B cell (primary cell): ENCODE data around the gene EXOC3. TPM values are rescaled to one million over a fixed set of nuclear protein-coding genes. Genes with fewer than 3 reads are reported as not detected.
A peak's percentile ranks its signal among the peaks of the same experiment; 100 is the strongest.

ENCODE experiments used
- ATAC-seq: fragments of 200-7000 bp; cut with Tn5 transposase; one replicate; pipeline ENCODE4 v1.10.0; 2021; ENCODE audit warnings: low read depth, mild to moderate bottlenecking, moderate number of reproducible peaks, moderate library complexity
- CTCF ChIA-PET: fragments of 350-600 bp; sonication (Branson Sonifier 250); formaldehyde crosslinking; loops from one replicate; lab custom pipeline; 2021; ENCODE audit warnings: antibody characterized with exemption, inconsistent platforms; lab: Charles Lee
- POLR2A ChIA-PET: fragments of 350-600 bp; sonication (Branson Sonifier 250); formaldehyde crosslinking; loops from one replicate; lab custom pipeline; 2021; ENCODE audit warnings: antibody characterized with exemption; lab: Charles Lee
- DNase-seq: peaks from one replicate; pipeline ENCODE4 v3.0.0; 2013
- H2AFZ ChIP-seq: 2 replicates; pipeline ENCODE4 v1.6.1; 2012; ENCODE audit warnings: mild to moderate bottlenecking, low read depth, low read length; ENCODE audit not compliant: insufficient read depth, poor library complexity, severe bottlenecking
- H3K27ac ChIP-seq, 2 donors: 1 replicate in 1 of 2; 2 replicates in 1 of 2; pipeline ENCODE4 v1.5.1; 2012 to 2013; ENCODE audit warnings: low read length in 2 of 2, mild to moderate bottlenecking in 2 of 2, moderate library complexity in 1 of 2
- H3K27me3 ChIP-seq, 4 experiments: fragments of 200-600 bp in 1 of 4; sonication (generic) in 1 of 4; replicated peaks in 1 of 4; 1 replicate in 2 of 4; 2 replicates in 2 of 4; pipeline versions ENCODE4 v1.6.1 to v1.7.0; 2013 to 2016; ENCODE audit warnings: low read length in 3 of 4, mild to moderate bottlenecking in 2 of 4, mixed read lengths in 1 of 4, moderate library complexity in 1 of 4; ENCODE audit not compliant: insufficient read depth in 4 of 4, control insufficient read depth in 3 of 4; ENCODE audit errors: control extremely low read depth in 1 of 4
- H3K36me3 ChIP-seq, 2 experiments: replicated peaks in 1 of 2; 1 replicate in 1 of 2; 2 replicates in 1 of 2; pipeline versions ENCODE4 v1.6.1 to v1.7.1; 2013; ENCODE audit warnings: low read length in 1 of 2; ENCODE audit not compliant: insufficient read depth in 2 of 2, control insufficient read depth in 1 of 2; ENCODE audit errors: control extremely low read depth in 1 of 2, extremely low read depth in 1 of 2
- H3K4me1 ChIP-seq, 2 donors: fragments of 200-600 bp in 1 of 2; sonication (generic) in 1 of 2; 1 replicate in 1 of 2; 2 replicates in 1 of 2; pipeline versions ENCODE4 v1.5.1 to v1.6.1; 2013 to 2017; ENCODE audit warnings: low read length in 2 of 2; ENCODE audit not compliant: control insufficient read depth in 2 of 2, insufficient read depth in 2 of 2
- H3K4me2 ChIP-seq: replicated peaks from 2 replicates; pipeline ENCODE3; 2012; ENCODE audit warnings: mild to moderate bottlenecking, low read depth, low read length; ENCODE audit not compliant: poor library complexity, severe bottlenecking
- H3K4me3 ChIP-seq, 5 experiments: fragments of 200-600 bp in 1 of 5; sonication (generic) in 1 of 5; 1 replicate in 3 of 5; 2 replicates in 2 of 5; pipeline versions ENCODE4 v1.5.1 to v1.7.0; 2011 to 2016; ENCODE audit warnings: low read length in 4 of 5, mild to moderate bottlenecking in 4 of 5, low read depth in 2 of 5, control low read depth in 1 of 5, moderate library complexity in 1 of 5; ENCODE audit not compliant: insufficient read depth in 1 of 5; ENCODE audit errors: control extremely low read depth in 1 of 5, extremely low read depth in 1 of 5
- H3K79me2 ChIP-seq: fragments of 200-600 bp; sonication (generic); one replicate; pipeline ENCODE4 v1.6.0; 2016; ENCODE audit warnings: low read length; ENCODE audit not compliant: control insufficient read depth, insufficient read depth
- H3K9ac ChIP-seq: fragments of 200-600 bp; sonication (generic); 2 replicates; pipeline ENCODE4 v1.6.1; 2017; ENCODE audit warnings: mild to moderate bottlenecking, low read length, moderate library complexity
- H3K9me3 ChIP-seq, 3 donors: one replicate each; pipeline versions ENCODE4 v1.6.1 to v1.7.1; 2013; ENCODE audit warnings: low read length in 2 of 3; ENCODE audit not compliant: control insufficient read depth in 2 of 3, insufficient read depth in 1 of 3; ENCODE audit errors: control extremely low read depth in 1 of 3
- H4K20me1 ChIP-seq: 2 replicates; pipeline ENCODE4 v1.6.0; 2012; ENCODE audit warnings: mild to moderate bottlenecking, low read length; ENCODE audit not compliant: insufficient read depth, control insufficient read depth, poor library complexity, severe bottlenecking
- H3K27ac Mint-ChIP-seq: one replicate; pipeline ENCODE4 v1.8.0; 2021; ENCODE audit warnings: mixed read lengths
- H3K27me3 Mint-ChIP-seq: one replicate; pipeline ENCODE4 v1.8.0; 2021; ENCODE audit warnings: mixed read lengths
- H3K4me1 Mint-ChIP-seq: one replicate; pipeline ENCODE4 v1.8.0; 2021; ENCODE audit warnings: mixed read lengths
- H3K4me3 Mint-ChIP-seq: one replicate; pipeline ENCODE4 v1.8.0; 2021; ENCODE audit warnings: mixed read lengths
- H3K9me3 Mint-ChIP-seq: one replicate; pipeline ENCODE4 v1.8.0; 2022; ENCODE audit warnings: mixed read lengths; ENCODE audit not compliant: insufficient read depth
- CTCF ChIP-seq: fragments of 200-600 bp; IDR thresholded peaks from one replicate; pipeline ENCODE4 v1.8.0; 2022; ENCODE audit warnings: antibody characterized with exemption, mild to moderate bottlenecking
- EZH2 ChIP-seq: IDR thresholded peaks from 2 replicates; pipeline ENCODE4 v1.6.1; 2012; ENCODE audit warnings: borderline replicate concordance, low read depth, mild to moderate bottlenecking, moderate library complexity, low read length; ENCODE audit not compliant: insufficient read depth, poor library complexity, severe bottlenecking
- WGBS: methylation state at CpG from one replicate; pipeline ENCODE4 v1.1.5; 2013; ENCODE audit warnings: missing lambda C conversion rate; ENCODE audit not compliant: insufficient coverage; 5-methylcytosine and 5-hydroxymethylcytosine counted together
- intact Hi-C: fragments of 100-400 bp; cut with micrococcal nuclease; formaldehyde crosslinking; loops from one replicate; pipeline ENCODE4 v1.10.0; 2022
- polyA plus RNA-seq: library from polyadenylated mRNA; depleted of rRNA; stranded (reverse); fragments of >200 nt; gene quantifications from 2 replicates; pipeline ENCODE4 v1.2.3, GENCODE V29; 2012
- total RNA-seq, 2 donors: library from RNA; stranded (reverse); fragments of 120-200 nt in 1 of 2; gene quantifications; 1 replicate in 1 of 2; 2 replicates in 1 of 2; pipeline versions ENCODE4 v1.2.3 to v1.2.4, GENCODE V29; 2013 to 2022

Gene EXOC3
- total and polyA plus RNA-seq, 2 donors (not counting 1 experiment from before 2014, with no cell fraction given) = 44.0 to 97.1 TPM

- DNase-seq (no peak), ATAC-seq (peak; percentile 10)
- no peaks in the 10 kb centered on the region for H3K79me2 ChIP-seq
- TF ChIP-seq CTCF (no peak), EZH2 (no peak)
- peaks cover 45% of the 10 kb centered on the region for H3K4me1 Mint-ChIP-seq
- H3K4me3 Mint-ChIP-seq = peak overlapping the region; percentile 71
- H3K27me3 Mint-ChIP-seq = peaks cover 27% of the 10 kb centered on the region
- no peaks in the 10 kb centered on the region for H3K9me3 Mint-ChIP-seq
- peaks cover 36 to 37% of the 10 kb centered on the region in 2 donors for H3K4me1 ChIP-seq
- no peak overlapping the region for H2AFZ ChIP-seq
- peaks cover 0 to 19% (median 0%) of the 10 kb centered on the region in 3 donors for H3K9me3 ChIP-seq
- intact Hi-C loops = no loop called here
- no peaks in the 10 kb centered on the region for H3K36me3 ChIP-seq
- WGBS = 57% methylated on average over 20 of the region's 26 CpGs
- H3K27me3 ChIP-seq = peaks cover 0 to 24% (median 11%) of the 10 kb centered on the region in 4 experiments
- CTCF ChIA-PET = no interaction called here
- POLR2A ChIA-PET = interaction anchor here (1.0 kb wide), 1 partner anchor 14 kb away, joined by 3 read pairs; no protein-coding TSS in a partner anchor
- peak overlapping the region; percentile 88 for H3K27ac Mint-ChIP-seq
- H3K9ac ChIP-seq = peak overlapping the region; percentile 19
- peak overlapping the region; percentile 68 for H3K4me2 ChIP-seq
- H3K27ac ChIP-seq = no peak overlapping the region
- no peaks in the 10 kb centered on the region for H4K20me1 ChIP-seq
- H3K4me3 ChIP-seq = peak overlapping the region in 2 of 5 experiments; percentile 2 to 26
These were observed 42.5 kb upstream of the EXOC3 start for GRCh38 chr5:400282-401145.
